ENCODE data around the gene TPCN2.
A peak's percentile ranks its signal among the peaks of the same experiment; 100 is the strongest.
"Not testable (repeated sequence)": the region's sequence is repeated elsewhere in the genome, so short reads cannot be mapped to it uniquely, and the experiment has no call there.

TPCN2 gene

GRCh38 chr11:69048694-69049489 is at the start of gene TPCN2:
TPCN2 (plus strand) TSS chr11:69048932; CDS start chr11:69048998, 66 bp downstream.
- peak; percentile 94 for DNase-seq

GRCh38 chr11:68999093-68999747 is 49.5 kb upstream of the TPCN2 start:
- DNase-seq, result no peak

GRCh38 chr11:68999748-69000355 is 48.9 kb upstream of the TPCN2 start:
- not testable (repeated sequence) for DNase-seq

GRCh38 chr11:69000391-69000790 is 48.3 kb upstream of the TPCN2 start:
- no peak for DNase-seq

- no peak for DNase-seq
Measured at GRCh38 chr11:69000831-69001242, 47.9 kb upstream of the TPCN2 start.

GRCh38 chr11:69001243-69002081 is 47.3 kb upstream of the TPCN2 start:
- DNase-seq, result no peak

- DNase-seq, result no peak
Measured at GRCh38 chr11:69002110-69002569, 46.6 kb upstream of the TPCN2 start.

- DNase-seq, result no peak
Measured at GRCh38 chr11:69002570-69003231, 46.0 kb upstream of the TPCN2 start.

- DNase-seq, result no peak
Measured at GRCh38 chr11:69003301-69003865, 45.3 kb upstream of the TPCN2 start.

- no peak for DNase-seq
Measured at GRCh38 chr11:69003866-69004367, 44.8 kb upstream of the TPCN2 start.

GRCh38 chr11:69004411-69005182 is 44.1 kb upstream of the TPCN2 start:
- DNase-seq, result no peak

GRCh38 chr11:69005183-69005630 is 43.5 kb upstream of the TPCN2 start:
- no peak for DNase-seq

- DNase-seq, result no peak
Measured at GRCh38 chr11:69005631-69006368, 42.9 kb upstream of the TPCN2 start.

- DNase-seq, result no peak
Measured at GRCh38 chr11:69006816-69007215, 41.9 kb upstream of the TPCN2 start.

- DNase-seq, result no peak
Measured at GRCh38 chr11:69007975-69008381, 40.8 kb upstream of the TPCN2 start.

- DNase-seq, result no peak
Measured at GRCh38 chr11:69008737-69009440, 39.8 kb upstream of the TPCN2 start.

GRCh38 chr11:69009441-69010211 is 39.1 kb upstream of the TPCN2 start:
- DNase-seq, result no peak

- no peak for DNase-seq
Measured at GRCh38 chr11:69010361-69010891, 38.3 kb upstream of the TPCN2 start.

Data from retina (tissue), 1 donor.